Stimulated activated CD4-positive, alpha-beta T cell treated with anti-CD3 and anti-CD28 coated beads, Interleukin-2, amount 100 ng/mL, for 48 hours (primary cell): ENCODE measurements around the gene PTGER2.

ENCODE experiments used
- DNase-seq, 2 donors: peaks; one replicate each; pipeline ENCODE4 v3.0.0-alpha.2; 2020

The PTGER2 gene

GRCh38 chr14:52342849-52343596 is 28.9 kb downstream of the PTGER2 start:
- DNase-seq, result no peak

- DNase-seq, result no peak
These were observed 32.7 kb downstream of the PTGER2 start for GRCh38 chr14:52346778-52347177.

GRCh38 chr14:52348279-52348678 is 34.2 kb downstream of the PTGER2 start:
- no peak for DNase-seq

- DNase-seq, result no peak
These were observed 34.7 kb downstream of the PTGER2 start for GRCh38 chr14:52348776-52349175.

- no peak for DNase-seq
These were observed 35.6 kb downstream of the PTGER2 start for GRCh38 chr14:52349731-52350130.

- DNase-seq, result no peak
These were observed 36.3 kb downstream of the PTGER2 start for GRCh38 chr14:52350445-52350844.

- no peak for DNase-seq
These were observed 37.3 kb downstream of the PTGER2 start for GRCh38 chr14:52351233-52352060.

- no peak for DNase-seq
These were observed 38.0 kb downstream of the PTGER2 start for GRCh38 chr14:52352061-52352491.

GRCh38 chr14:52352569-52352968 is 38.5 kb downstream of the PTGER2 start:
- no peak for DNase-seq

- no peak for DNase-seq
These were observed 40.1 kb downstream of the PTGER2 start for GRCh38 chr14:52354242-52354641.

GRCh38 chr14:52355016-52355431 is 40.9 kb downstream of the PTGER2 start:
- no peak for DNase-seq

- no peak for DNase-seq
These were observed 41.4 kb downstream of the PTGER2 start for GRCh38 chr14:52355526-52355925.

- DNase-seq, result no peak
These were observed 41.9 kb downstream of the PTGER2 start for GRCh38 chr14:52356025-52356424.

GRCh38 chr14:52360831-52361230 is 46.7 kb downstream of the PTGER2 start:
- no peak for DNase-seq

GRCh38 chr14:52363041-52363704 is 49.1 kb downstream of the PTGER2 start:
- no peak for DNase-seq

GRCh38 chr14:52363961-52364360 is 49.8 kb downstream of the PTGER2 start:
- DNase-seq, result no peak

GRCh38 chr14:52365071-52365470 is 51.0 kb downstream of the PTGER2 start:
- DNase-seq, result no peak

- no peak for DNase-seq
These were observed 52.7 kb downstream of the PTGER2 start for GRCh38 chr14:52366796-52367315.

GRCh38 chr14:52369305-52369801 is 55.2 kb downstream of the PTGER2 start:
- DNase-seq, result no peak

GRCh38 chr14:52370406-52370935 is 56.4 kb downstream of the PTGER2 start:
- DNase-seq, result no peak

- no peak for DNase-seq
These were observed 63.8 kb downstream of the PTGER2 start for GRCh38 chr14:52377940-52378339.
